ENCODE data around the gene CPA2. TPM values are rescaled to one million over a fixed set of nuclear protein-coding genes. Genes with fewer than 3 reads are reported as not detected.
A peak's percentile ranks its signal among the peaks of the same experiment; 100 is the strongest.
"Not testable (repeated sequence)": the region's sequence is repeated elsewhere in the genome, so short reads cannot be mapped to it uniquely, and the experiment has no call there.

The CPA2 gene
- not detected in 2 replicates for total RNA-seq

- no peak for DNase-seq (ENCODE audit: low read depth in 2 of 2)
Observed at GRCh38 chr7:130266258-130266960, at the start of gene CPA2. Gene CPA2, plus strand, starts transcription at chr7:130266863. Its CDS starts 19 bp downstream, at chr7:130266882.

- no peak for DNase-seq (ENCODE audit: low read depth in 2 of 2)
Observed at GRCh38 chr7:130218806-130219620, 47.6 kb upstream of the CPA2 start.

GRCh38 chr7:130219871-130220270, 46.8 kb upstream of the CPA2 start:
- no peak for DNase-seq (ENCODE audit: low read depth in 2 of 2)

GRCh38 chr7:130221746-130222145, 44.9 kb upstream of the CPA2 start:
- no peak for DNase-seq (ENCODE audit: low read depth in 2 of 2)

- DNase-seq (ENCODE audit: low read depth in 2 of 2), result no peak
Observed at GRCh38 chr7:130223646-130224045, 43.0 kb upstream of the CPA2 start.

GRCh38 chr7:130224210-130224609, 42.5 kb upstream of the CPA2 start:
- DNase-seq (ENCODE audit: low read depth in 2 of 2), result no peak

- not testable (repeated sequence) for DNase-seq (ENCODE audit: low read depth in 2 of 2)
Observed at GRCh38 chr7:130224923-130225322, 41.7 kb upstream of the CPA2 start.

GRCh38 chr7:130226333-130226732, 40.3 kb upstream of the CPA2 start:
- no peak for DNase-seq (ENCODE audit: low read depth in 2 of 2)

- no peak for DNase-seq (ENCODE audit: low read depth in 2 of 2)
Observed at GRCh38 chr7:130227883-130228575, 38.6 kb upstream of the CPA2 start.

- no peak for DNase-seq (ENCODE audit: low read depth in 2 of 2)
Observed at GRCh38 chr7:130228840-130229502, 37.7 kb upstream of the CPA2 start.

GRCh38 chr7:130229981-130230380, 36.7 kb upstream of the CPA2 start:
- not testable (repeated sequence) for DNase-seq (ENCODE audit: low read depth in 2 of 2)

- no peak for DNase-seq (ENCODE audit: low read depth in 2 of 2)
Observed at GRCh38 chr7:130231792-130232191, 34.9 kb upstream of the CPA2 start.

GRCh38 chr7:130232209-130232608, 34.5 kb upstream of the CPA2 start:
- DNase-seq (ENCODE audit: low read depth in 2 of 2), result no peak

- DNase-seq (ENCODE audit: low read depth in 2 of 2), result no peak
Observed at GRCh38 chr7:130234078-130234477, 32.6 kb upstream of the CPA2 start.

- DNase-seq (ENCODE audit: low read depth in 2 of 2), result not testable (repeated sequence)
Observed at GRCh38 chr7:130236361-130236760, 30.3 kb upstream of the CPA2 start.

GRCh38 chr7:130240240-130240639, 26.4 kb upstream of the CPA2 start:
- no peak for DNase-seq (ENCODE audit: low read depth in 2 of 2)

- peak; percentile 7 to 42 for DNase-seq (ENCODE audit: low read depth in 2 of 2)
Observed at GRCh38 chr7:130242198-130243014, 24.3 kb upstream of the CPA2 start.

GRCh38 chr7:130243486-130243885, 23.2 kb upstream of the CPA2 start:
- not testable (repeated sequence) for DNase-seq (ENCODE audit: low read depth in 2 of 2)

GRCh38 chr7:130246491-130246890, 20.2 kb upstream of the CPA2 start:
- not testable (repeated sequence) for DNase-seq (ENCODE audit: low read depth in 2 of 2)

- DNase-seq (ENCODE audit: low read depth in 2 of 2), result not testable (repeated sequence)
Observed at GRCh38 chr7:130248842-130249241, 17.8 kb upstream of the CPA2 start.

GRCh38 chr7:130249626-130250025, 17.0 kb upstream of the CPA2 start:
- DNase-seq (ENCODE audit: low read depth in 2 of 2), result not testable (repeated sequence)
